ENCODE data around the gene CCL14. TPM values are rescaled to one million over a fixed set of nuclear protein-coding genes. Genes with fewer than 3 reads are reported as not detected.

Gene CCL14
- total RNA-seq, 4 donors from 2014 or later, result 4.2 to 19.5 (median 6.8) TPM

- no peak overlapping the region for H3K4me3 ChIP-seq
- 75 to 82% methylated on average over 2 to 10 of the region's 10 CpGs for WGBS, 2 donors (ENCODE audit: low coverage in 1 of 2)
- no peaks in the 10 kb centered on the region for H3K36me3 ChIP-seq
- TF ChIP-seq EP300 (IDR thresholded peaks at IDR 0.05; ENCODE audit: low read depth) (no peak), POLR2AphosphoS5 (IDR thresholded peaks at IDR 0.05) (no peak), CTCF (IDR thresholded peaks at IDR 0.05) (no peak), POLR2A (IDR thresholded peaks at IDR 0.05) (no peak)
- H3K27ac ChIP-seq, result no peak overlapping the region
- no peaks in the 10 kb centered on the region for H3K27me3 ChIP-seq
- no peak for DNase-seq
- in situ Hi-C loops (cut with MboI; ENCODE audit: low pct_ligation_motif_present in 1 of 4, low pct_unique_long_range_greater_than_20kb in 1 of 4, low sequenced_read_pairs in 3 of 4), result loop anchor here in 3 of 4 donors (5.0 to 25.0 kb wide), 2 partner anchors 179 to 519 kb away; partner anchors contain the start of gene ZNHIT3 (in 2 of the 3)
- H3K4me1 ChIP-seq, result peaks cover 0 to 17% (median 11%) of the 10 kb centered on the region in 4 donors
- no peaks in the 10 kb centered on the region for H3K9me3 ChIP-seq
- intact Hi-C loops (cut with DNase I; ENCODE audit: low total_unique reads), result no loop called here
Observed at GRCh38 chr17:35968520-35969054, 17.9 kb downstream of the CCL14 start.

DNA sequence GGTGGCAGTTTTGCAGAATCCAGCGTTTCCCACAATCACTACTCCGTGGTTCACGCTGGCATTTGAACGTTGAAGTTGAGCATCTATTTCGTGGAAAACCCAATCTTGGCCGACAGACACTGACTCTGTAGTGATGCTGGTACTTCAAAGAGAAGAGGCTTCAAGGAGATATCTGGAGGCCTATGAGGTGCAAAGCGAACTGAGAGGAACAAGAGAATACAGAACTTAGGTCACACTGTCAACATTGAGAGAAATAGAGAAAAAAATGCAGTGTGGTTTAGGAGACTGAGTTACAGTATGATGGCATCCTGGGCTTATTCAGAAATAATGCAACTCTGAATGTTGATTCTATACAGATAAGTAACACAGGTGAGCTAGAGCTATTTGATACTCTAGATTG, 21.3 kb downstream of the CCL14 start:
- Histone ChIP-seq H3K4me1 (peaks cover 0 to 6% (median 5%) of the 10 kb centered on the region in 4 donors), H3K36me3 (no peaks in the 10 kb centered on the region), H3K9me3 (no peaks in the 10 kb centered on the region), H3K27ac (no peak overlapping the region), H3K4me3 (no peak overlapping the region), H3K27me3 (peaks cover 6% of the 10 kb centered on the region)
- no peak for DNase-seq
- in situ Hi-C loops (cut with MboI; ENCODE audit: low pct_ligation_motif_present in 1 of 4, low pct_unique_long_range_greater_than_20kb in 1 of 4, low sequenced_read_pairs in 3 of 4) (loop anchor here in 3 of 4 donors (5.0 to 25.0 kb wide), 2 partner anchors 182 to 522 kb away; partner anchors contain the start of gene ZNHIT3 (in 2 of the 3)), intact Hi-C loops (cut with DNase I; ENCODE audit: low total_unique reads) (no loop called here)
- TF ChIP-seq EP300 (IDR thresholded peaks at IDR 0.05; ENCODE audit: low read depth) (no peak), POLR2A (IDR thresholded peaks at IDR 0.05) (no peak), POLR2AphosphoS5 (IDR thresholded peaks at IDR 0.05) (no peak), CTCF (IDR thresholded peaks at IDR 0.05) (no peak)
- WGBS, 2 donors (ENCODE audit: low coverage in 1 of 2), result 85 to 100% methylated on average over 1 to 7 of the region's 7 CpGs

- in situ Hi-C loops (cut with MboI; ENCODE audit: low pct_ligation_motif_present in 1 of 4, low pct_unique_long_range_greater_than_20kb in 1 of 4, low sequenced_read_pairs in 3 of 4) (loop anchor here in 2 of 4 donors (25.0 kb wide), 1 partner anchor 524 kb away; the partner anchor contains the start of gene ZNHIT3 (in 2 of the 2)), intact Hi-C loops (cut with DNase I; ENCODE audit: low total_unique reads) (no loop called here)
- no peak for DNase-seq
- Histone ChIP-seq H3K27me3 (peaks cover 18% of the 10 kb centered on the region), H3K9me3 (no peaks in the 10 kb centered on the region), H3K36me3 (no peaks in the 10 kb centered on the region), H3K27ac (no peak overlapping the region), H3K4me1 (no peaks in the 10 kb centered on the region), H3K4me3 (no peak overlapping the region)
- TF ChIP-seq EP300 (IDR thresholded peaks at IDR 0.05; ENCODE audit: low read depth) (no peak), CTCF (IDR thresholded peaks at IDR 0.05) (no peak), POLR2A (IDR thresholded peaks at IDR 0.05) (no peak), POLR2AphosphoS5 (IDR thresholded peaks at IDR 0.05) (no peak)
- 70 to 74% methylated on average over 5 to 6 of the region's 6 CpGs for WGBS, 2 donors (ENCODE audit: low coverage in 1 of 2)
Observed at GRCh38 chr17:35963663-35964062, 22.9 kb downstream of the CCL14 start.

DNA sequence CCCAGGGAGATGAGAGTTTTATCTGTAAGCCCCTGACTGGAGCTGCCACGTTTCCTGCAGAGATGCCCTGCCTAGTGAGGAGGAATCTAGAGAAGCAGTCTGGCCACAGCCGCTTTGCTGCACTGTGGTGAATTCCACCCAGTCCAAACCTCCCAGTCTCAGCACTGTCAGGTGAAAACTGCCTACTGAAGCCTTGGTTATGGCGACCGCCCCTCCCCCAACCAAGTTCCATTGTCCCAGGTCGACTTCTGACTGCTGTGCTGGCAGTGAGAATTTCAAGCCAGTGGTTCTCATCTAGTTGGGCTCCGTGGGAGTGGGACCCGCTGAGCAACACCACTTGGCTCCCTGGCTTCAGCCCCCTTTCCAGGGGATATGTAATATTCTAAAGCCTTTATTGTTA, 32.8 kb downstream of the CCL14 start:
- 71% methylated on average over 7 of the region's 7 CpGs; no CpG with 5 or more reads in 1 of the 2 donors for WGBS, 2 donors (ENCODE audit: low coverage in 1 of 2)
- in situ Hi-C loops (cut with MboI; ENCODE audit: low pct_ligation_motif_present in 1 of 4, low pct_unique_long_range_greater_than_20kb in 1 of 4, low sequenced_read_pairs in 3 of 4), result loop anchor here in 2 of 4 donors (25.0 kb wide), 1 partner anchor 534 kb away; the partner anchor contains the start of gene ZNHIT3 (in 2 of the 2)

More for the DNA sequence above, 32.8 kb downstream of the CCL14 start:
- no peaks in the 10 kb centered on the region for H3K9me3 ChIP-seq
- H3K4me1 ChIP-seq, result no peaks in the 10 kb centered on the region
- H3K36me3 ChIP-seq, result no peaks in the 10 kb centered on the region
- no peak overlapping the region for H3K4me3 ChIP-seq
- TF ChIP-seq CTCF (IDR thresholded peaks at IDR 0.05), result no peak
- no peak for TF ChIP-seq POLR2A (IDR thresholded peaks at IDR 0.05)
- TF ChIP-seq EP300 (IDR thresholded peaks at IDR 0.05; ENCODE audit: low read depth), result no peak
- TF ChIP-seq POLR2AphosphoS5 (IDR thresholded peaks at IDR 0.05), result no peak
- H3K27me3 ChIP-seq, result no peaks in the 10 kb centered on the region
- H3K27ac ChIP-seq, result no peak overlapping the region
- intact Hi-C loops (cut with DNase I; ENCODE audit: low total_unique reads), result no loop called here
- DNase-seq, result no peak
